Progenitor cell of endocrine pancreas (in vitro differentiated cells): ENCODE data around the gene STXBP4. TPM values are rescaled to one million over a fixed set of nuclear protein-coding genes. Genes with fewer than 3 reads are reported as not detected.

ENCODE experiments used
- DNase-seq: peaks from one replicate; pipeline ENCODE4 v3.0.0; 2021; ENCODE audit warnings: low spot score; ENCODE audit not compliant: unreplicated experiment
- H3K27ac Mint-ChIP-seq: 2 replicates; pipeline ENCODE4 v1.8.0; 2021; ENCODE audit warnings: mild to moderate bottlenecking, moderate library complexity, mixed read lengths
- H3K27me3 Mint-ChIP-seq: 2 replicates; pipeline ENCODE4 v1.8.0; 2021; ENCODE audit warnings: mixed read lengths
- H3K36me3 Mint-ChIP-seq: 2 replicates; pipeline ENCODE4 v1.8.0; 2022; ENCODE audit warnings: mixed read lengths; ENCODE audit not compliant: insufficient read depth
- H3K4me1 Mint-ChIP-seq: 2 replicates; pipeline ENCODE4 v1.8.0; 2021; ENCODE audit warnings: low read depth, mixed read lengths
- H3K4me3 Mint-ChIP-seq: 2 replicates; pipeline ENCODE4 v1.8.0; 2021; ENCODE audit warnings: low read depth, mild to moderate bottlenecking, moderate library complexity, mixed read lengths
- H3K9me3 Mint-ChIP-seq: 2 replicates; pipeline ENCODE4 v1.8.0; 2021; ENCODE audit warnings: low read depth, mixed read lengths
- total RNA-seq: library from RNA; stranded (reverse); gene quantifications from 2 replicates; pipeline ENCODE4 v1.2.1, GENCODE V29; 2021
- TF ChIP-seq, protein P1 (sequence below): fragments of 200-600 bp; sonication (generic); IDR thresholded peaks from one replicate; pipeline ENCODE4 v1.5.0; 2021; ENCODE audit warnings: antibody characterized with exemption, mild to moderate bottlenecking; ENCODE audit not compliant: unreplicated experiment

Gene STXBP4
- total RNA-seq, 1 donor from 2014 or later: 45.0 TPM

DNA sequence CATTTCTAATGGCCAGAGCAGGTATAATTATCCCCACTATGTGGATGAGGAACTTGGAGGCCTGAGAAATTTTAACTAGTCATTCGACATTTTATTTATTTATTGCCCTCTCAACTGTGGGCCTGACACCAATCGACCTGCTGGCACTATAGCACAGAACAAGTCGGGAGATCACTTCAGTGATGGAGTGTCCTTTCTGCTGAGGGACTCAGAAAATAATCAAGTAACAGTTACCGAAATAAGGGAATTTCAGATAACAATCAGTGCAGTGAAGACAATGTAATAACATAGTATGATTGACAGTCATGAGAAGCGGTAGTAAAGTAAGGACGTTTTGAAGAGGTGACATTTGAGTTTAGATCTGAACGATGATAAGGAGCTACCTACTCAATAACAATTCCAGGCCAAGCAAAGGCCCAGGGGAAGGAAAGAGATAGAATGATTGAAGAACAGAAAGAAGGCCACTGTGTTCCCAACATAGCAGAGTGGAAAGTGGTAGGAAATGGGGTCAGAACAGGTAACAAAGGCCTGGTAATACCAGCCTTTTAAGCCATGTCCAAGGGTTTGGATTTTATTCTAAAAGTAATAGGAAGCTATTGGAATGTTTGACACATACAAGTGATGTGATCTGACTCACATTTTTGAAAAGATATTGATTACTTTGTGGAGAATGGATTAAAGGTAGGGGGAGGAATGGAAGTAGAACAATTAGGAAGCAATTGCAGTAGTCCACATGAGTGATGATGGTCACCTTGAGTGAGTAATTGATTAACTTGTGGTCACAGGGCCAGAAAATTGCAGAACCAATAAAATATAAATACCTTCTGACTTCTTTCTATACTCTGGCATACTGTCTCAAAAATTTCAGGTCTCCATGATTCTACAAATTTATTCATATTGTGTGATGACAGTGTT lies 1.4 kb downstream of the STXBP4 start:
- peaks cover 10% of the 10 kb centered on the region for H3K36me3 Mint-ChIP-seq
- H3K27me3 Mint-ChIP-seq: no peaks in the 10 kb centered on the region
- no peak overlapping the region for H3K4me3 Mint-ChIP-seq
- H3K27ac Mint-ChIP-seq: peak overlapping the region; percentile 75
- TF ChIP-seq, protein P1, sequence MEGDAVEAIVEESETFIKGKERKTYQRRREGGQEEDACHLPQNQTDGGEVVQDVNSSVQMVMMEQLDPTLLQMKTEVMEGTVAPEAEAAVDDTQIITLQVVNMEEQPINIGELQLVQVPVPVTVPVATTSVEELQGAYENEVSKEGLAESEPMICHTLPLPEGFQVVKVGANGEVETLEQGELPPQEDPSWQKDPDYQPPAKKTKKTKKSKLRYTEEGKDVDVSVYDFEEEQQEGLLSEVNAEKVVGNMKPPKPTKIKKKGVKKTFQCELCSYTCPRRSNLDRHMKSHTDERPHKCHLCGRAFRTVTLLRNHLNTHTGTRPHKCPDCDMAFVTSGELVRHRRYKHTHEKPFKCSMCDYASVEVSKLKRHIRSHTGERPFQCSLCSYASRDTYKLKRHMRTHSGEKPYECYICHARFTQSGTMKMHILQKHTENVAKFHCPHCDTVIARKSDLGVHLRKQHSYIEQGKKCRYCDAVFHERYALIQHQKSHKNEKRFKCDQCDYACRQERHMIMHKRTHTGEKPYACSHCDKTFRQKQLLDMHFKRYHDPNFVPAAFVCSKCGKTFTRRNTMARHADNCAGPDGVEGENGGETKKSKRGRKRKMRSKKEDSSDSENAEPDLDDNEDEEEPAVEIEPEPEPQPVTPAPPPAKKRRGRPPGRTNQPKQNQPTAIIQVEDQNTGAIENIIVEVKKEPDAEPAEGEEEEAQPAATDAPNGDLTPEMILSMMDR: no peak
- no peak for DNase-seq
- H3K4me1 Mint-ChIP-seq: peaks cover 30% of the 10 kb centered on the region
- no peaks in the 10 kb centered on the region for H3K9me3 Mint-ChIP-seq

DNA sequence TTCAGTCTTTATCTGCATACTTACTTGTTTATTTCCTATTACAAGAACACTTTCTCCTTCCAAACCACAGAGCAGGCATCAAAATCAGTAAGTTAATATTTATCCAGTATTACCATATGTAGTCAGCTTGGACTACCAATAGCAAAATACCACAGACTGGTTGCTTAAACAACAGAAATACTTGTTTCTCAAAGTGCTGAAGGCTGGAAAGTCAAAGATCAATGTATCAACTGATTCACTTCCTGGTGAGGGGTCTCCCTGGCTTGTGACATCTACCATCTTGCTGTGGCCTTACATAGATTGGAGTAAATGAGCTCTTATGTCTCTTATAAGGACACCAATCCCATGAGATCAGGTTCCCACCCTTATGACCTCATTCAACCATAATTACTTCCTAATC lies 2.6 kb downstream of the STXBP4 start:
- no peaks in the 10 kb centered on the region for H3K27me3 Mint-ChIP-seq
- no peak for DNase-seq
- peaks cover 11% of the 10 kb centered on the region for H3K36me3 Mint-ChIP-seq
- H3K4me3 Mint-ChIP-seq: no peak overlapping the region
- peaks cover 5% of the 10 kb centered on the region for H3K9me3 Mint-ChIP-seq
- H3K27ac Mint-ChIP-seq: no peak overlapping the region
- H3K4me1 Mint-ChIP-seq: peaks cover 32% of the 10 kb centered on the region
- TF ChIP-seq, protein P1: no peak

DNA sequence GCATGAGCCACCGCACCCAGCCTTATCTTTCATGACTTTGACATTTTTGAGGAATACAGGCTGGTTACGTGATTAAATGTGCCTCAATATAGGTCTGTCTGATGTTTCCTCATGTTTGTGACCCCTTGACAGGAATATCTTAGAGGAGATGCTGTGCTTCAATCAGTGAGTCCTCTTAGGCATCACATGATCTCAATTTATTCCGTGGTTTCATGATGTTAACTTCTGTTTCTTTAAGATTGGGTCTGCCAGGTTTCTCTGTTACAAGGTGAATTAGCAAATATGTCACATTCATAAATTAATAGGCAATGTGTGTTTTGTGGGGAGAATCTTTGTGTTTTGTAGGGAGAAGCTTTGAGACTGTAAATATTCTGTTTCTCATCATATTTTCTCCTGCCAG lies 3.3 kb downstream of the STXBP4 start:
- TF ChIP-seq, protein P1: no peak
- H3K27me3 Mint-ChIP-seq: no peaks in the 10 kb centered on the region
- H3K4me1 Mint-ChIP-seq: peaks cover 24% of the 10 kb centered on the region

DNA sequence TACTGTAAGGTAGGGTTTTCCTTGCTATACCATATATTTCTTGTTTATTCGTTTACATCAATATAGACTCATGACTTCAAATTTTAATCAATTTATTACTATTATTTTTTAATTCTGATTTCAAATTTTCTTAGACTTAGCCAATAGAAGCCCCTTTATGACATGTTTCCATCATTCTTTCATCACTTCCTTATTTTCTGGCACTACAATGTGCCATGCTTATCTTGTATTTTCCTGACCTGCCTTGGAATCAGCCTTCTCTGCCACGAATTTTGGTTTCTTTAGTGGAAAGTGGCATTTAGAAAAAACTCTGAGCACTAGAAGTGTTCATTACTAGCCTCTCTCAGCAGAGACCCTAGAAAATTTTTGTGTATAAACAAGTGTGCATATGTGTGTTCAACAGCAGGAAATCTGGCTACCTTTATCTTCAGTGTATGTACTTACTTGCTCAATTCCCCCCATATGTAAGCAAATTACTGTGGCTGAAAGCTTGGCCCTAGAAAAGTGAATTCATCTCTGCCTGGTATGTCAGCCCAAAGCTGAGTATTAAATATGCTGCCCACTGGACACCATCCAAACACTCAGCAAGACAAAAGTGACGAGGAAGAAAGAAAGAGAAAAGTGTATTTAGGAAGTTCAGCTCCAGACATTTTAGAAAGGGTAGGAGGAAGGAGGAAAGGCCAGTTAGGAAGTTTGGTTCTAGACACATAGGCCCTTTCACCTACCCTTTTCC lies 4.0 kb downstream of the STXBP4 start:
- peak overlapping the region; percentile 14 for H3K27ac Mint-ChIP-seq
- H3K9me3 Mint-ChIP-seq: peaks cover 9% of the 10 kb centered on the region
- H3K4me3 Mint-ChIP-seq: no peak overlapping the region
- no peak for DNase-seq
- peaks cover 19% of the 10 kb centered on the region for H3K4me1 Mint-ChIP-seq
- TF ChIP-seq, protein P1: no peak
- H3K27me3 Mint-ChIP-seq: no peaks in the 10 kb centered on the region
- peaks cover 17% of the 10 kb centered on the region for H3K36me3 Mint-ChIP-seq

More for the DNA sequence above, 3.3 kb downstream of the STXBP4 start:
- H3K4me3 Mint-ChIP-seq: no peak overlapping the region
- peaks cover 8% of the 10 kb centered on the region for H3K9me3 Mint-ChIP-seq
- no peak for DNase-seq
- peaks cover 15% of the 10 kb centered on the region for H3K36me3 Mint-ChIP-seq
- no peak overlapping the region for H3K27ac Mint-ChIP-seq

DNA sequence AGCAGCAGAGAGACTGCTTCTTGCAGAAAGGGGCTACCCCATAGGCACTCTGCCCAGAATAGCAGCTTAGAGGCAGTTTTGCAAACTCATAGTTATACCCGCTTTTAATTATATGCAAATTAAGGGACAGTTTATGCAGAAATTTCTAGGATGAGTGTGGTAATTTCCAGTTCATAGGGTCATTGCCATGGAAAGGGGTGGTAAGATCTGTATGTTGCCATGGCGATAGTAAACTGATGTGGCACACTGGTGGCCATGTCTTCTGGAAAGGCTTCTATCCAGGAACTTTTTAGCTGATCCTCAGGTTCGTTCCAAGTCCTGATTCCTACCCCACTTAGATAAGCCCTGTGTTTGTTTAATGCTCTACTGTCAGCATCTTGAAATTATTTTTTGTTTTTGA lies 6.2 kb downstream of the STXBP4 start:
- H3K36me3 Mint-ChIP-seq: peaks cover 28% of the 10 kb centered on the region
- no peak overlapping the region for H3K4me3 Mint-ChIP-seq
- H3K27me3 Mint-ChIP-seq: no peaks in the 10 kb centered on the region
- TF ChIP-seq, protein P1: no peak
- H3K9me3 Mint-ChIP-seq: peaks cover 23% of the 10 kb centered on the region
- H3K27ac Mint-ChIP-seq: no peak overlapping the region
- no peak for DNase-seq
- H3K4me1 Mint-ChIP-seq: peaks cover 19% of the 10 kb centered on the region
